Liver (tissue), 9 donors: Measurements from ENCODE around the gene GBX1. TPM values are rescaled to one million over a fixed set of nuclear protein-coding genes. Genes with fewer than 3 reads are reported as not detected.

ENCODE experiments used
- DNase-seq: peaks from one replicate; pipeline ENCODE4 v3.0.0-alpha.2; 2017; ENCODE audit warnings: low spot score
- H3K27ac ChIP-seq, 2 donors: one replicate each; pipeline ENCODE4 v1.7.0; 2013; ENCODE audit warnings: inconsistent platforms in 2 of 2, low read length in 2 of 2, control low read depth in 1 of 2, low read depth in 1 of 2, mild to moderate bottlenecking in 1 of 2
- H3K27me3 ChIP-seq, 4 donors: one replicate each; pipeline versions ENCODE4 v1.6.1 to v1.7.0; 2013; ENCODE audit warnings: low read length in 3 of 4, inconsistent platforms in 1 of 4, mild to moderate bottlenecking in 1 of 4, moderate library complexity in 1 of 4; ENCODE audit not compliant: control insufficient read depth in 4 of 4, insufficient read depth in 4 of 4
- H3K36me3 ChIP-seq, 4 donors: one replicate each; pipeline versions ENCODE4 v1.6.1 to v1.7.0; 2013; ENCODE audit warnings: low read length in 3 of 4, mild to moderate bottlenecking in 3 of 4, low read depth in 1 of 4, moderate library complexity in 1 of 4; ENCODE audit not compliant: control insufficient read depth in 4 of 4, insufficient read depth in 3 of 4
- H3K4me1 ChIP-seq, 4 donors: one replicate each; pipeline versions ENCODE4 v1.6.1 to v1.7.0; 2013; ENCODE audit warnings: low read length in 3 of 4, mild to moderate bottlenecking in 3 of 4, moderate library complexity in 1 of 4; ENCODE audit not compliant: control insufficient read depth in 4 of 4, insufficient read depth in 4 of 4
- H3K4me3 ChIP-seq, 3 donors: one replicate each; pipeline versions ENCODE4 v1.6.1 to v1.7.0; 2013; ENCODE audit warnings: low read length in 3 of 3, control low read depth in 1 of 3, low read depth in 1 of 3, mild to moderate bottlenecking in 1 of 3
- H3K9ac ChIP-seq, 2 donors: one replicate each; pipeline ENCODE4 v1.7.0; 2013; ENCODE audit warnings: low read length in 2 of 2, mild to moderate bottlenecking in 2 of 2, moderate library complexity in 2 of 2, control low read depth in 1 of 2, low read depth in 1 of 2
- H3K9me3 ChIP-seq, 4 donors: one replicate each; pipeline versions ENCODE4 v1.6.1 to v1.7.0; 2013; ENCODE audit warnings: low read length in 3 of 4; ENCODE audit not compliant: control insufficient read depth in 4 of 4
- EGR1 ChIP-seq, 2 donors: IDR thresholded peaks; 2 replicates each; pipeline ENCODE4 v1.6.1; 2016 to 2018; ENCODE audit warnings: antibody characterized with exemption in 2 of 2, low read depth in 2 of 2
- FOXA1 ChIP-seq: IDR thresholded peaks from 2 replicates; pipeline ENCODE4 v1.6.1; 2016; ENCODE audit warnings: antibody characterized with exemption
- GABPA ChIP-seq, 2 donors: IDR thresholded peaks in 1 of 2; conservative IDR thresholded peaks in 1 of 2; 2 replicates each; pipeline ENCODE4 v1.6.1; 2016; ENCODE audit warnings: antibody characterized with exemption in 2 of 2, mild to moderate bottlenecking in 1 of 2, moderate library complexity in 1 of 2
- HNF4A ChIP-seq, 2 donors: conservative IDR thresholded peaks; 2 replicates each; pipeline ENCODE4 v1.6.1; 2016; ENCODE audit warnings: antibody characterized with exemption in 2 of 2, mild to moderate bottlenecking in 2 of 2
- WGBS: extraction: QIAGEN DNeasy Blood & Tissue Kit; methylation state at CpG from one replicate; pipeline ENCODE4 v1.1.7; 2013; 5-methylcytosine and 5-hydroxymethylcytosine counted together
- polyA plus RNA-seq, 2 donors: library from polyadenylated mRNA; stranded (reverse) in 1 of 2; unstranded in 1 of 2; fragments of 200-250 nt in 1 of 2; fragments of >200 nt in 1 of 2; fragmentation: Nextera tagmentation in 1 of 2; extraction: Ambion mirVana in 1 of 2; gene quantifications; one replicate each; pipeline versions ENCODE4 v1.2.1 to v1.2.3, GENCODE V29; 2013 to 2015
- total RNA-seq, 2 donors: library from RNA; depleted of rRNA; stranded (reverse); fragments of >200 nt; gene quantifications; one replicate each; pipeline ENCODE4 v1.2.3, GENCODE V29; 2014
- TF ChIP-seq, protein P1 (sequence below): IDR thresholded peaks from 2 replicates; pipeline ENCODE4 v1.6.1; 2016; ENCODE audit warnings: antibody characterized with exemption, mild to moderate bottlenecking
- TF ChIP-seq, protein P2 (sequence below): IDR thresholded peaks from 2 replicates; pipeline ENCODE4 v1.6.1; 2016; ENCODE audit warnings: antibody characterized with exemption
- donor health status: healthy.
- donor health status: healthy.
- donor health status: healthy.
- donor health status: healthy.
- donor health status: healthy.

GBX1 gene
- total and polyA plus RNA-seq, 4 donors: not detected

DNA sequence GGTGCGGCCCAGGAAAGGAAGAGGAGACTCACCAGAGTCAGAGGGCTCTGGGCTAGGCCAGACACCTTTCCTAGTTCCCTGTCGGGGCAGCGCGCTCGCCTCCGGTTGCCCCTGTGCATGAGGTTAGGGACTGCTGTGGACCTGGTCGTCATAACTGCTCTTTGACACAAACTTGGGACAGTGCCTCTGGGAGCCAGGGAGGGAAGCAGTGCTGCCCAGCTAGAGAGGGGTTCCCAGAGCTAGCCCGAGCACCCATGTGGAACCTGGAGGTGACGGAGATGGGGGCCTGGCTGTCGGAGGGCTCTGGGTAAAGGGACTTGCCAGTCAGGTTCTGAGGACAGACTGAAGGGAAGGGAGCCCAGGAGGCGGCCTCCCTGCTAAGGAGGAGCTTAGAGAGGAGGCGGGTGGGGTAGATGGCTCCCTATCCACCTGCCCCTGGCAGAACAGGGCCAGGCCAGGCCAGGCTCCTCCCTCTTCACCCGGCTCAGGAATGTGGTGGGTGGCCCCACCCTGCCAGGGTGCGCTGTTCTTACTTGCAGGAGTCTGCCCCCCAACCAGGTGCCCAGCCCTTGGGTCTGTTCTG lies 51.6 kb downstream of the GBX1 start:
- 82% methylated on average over 14 of the region's 14 CpGs for WGBS
- no peak overlapping the region for H3K9ac ChIP-seq
- H3K27me3 ChIP-seq: no peaks in the 10 kb centered on the region
- DNase-seq: no peak
- no peaks in the 10 kb centered on the region for H3K9me3 ChIP-seq
- H3K4me1 ChIP-seq: peaks cover 0 to 2% (median under 1%) of the 10 kb centered on the region in 4 donors
- no peak overlapping the region for H3K4me3 ChIP-seq
- H3K27ac ChIP-seq: no peak overlapping the region
- H3K36me3 ChIP-seq: peaks cover 5 to 30% (median 12%) of the 10 kb centered on the region in 4 donors
- TF ChIP-seq FOXA1: no peak
- no peak for TF ChIP-seq GABPA (IDR thresholded peaks at IDR 0.05 in 1 of 2, conservative IDR thresholded peaks at IDR 0.05 in 1 of 2)
- TF ChIP-seq, protein P1, sequence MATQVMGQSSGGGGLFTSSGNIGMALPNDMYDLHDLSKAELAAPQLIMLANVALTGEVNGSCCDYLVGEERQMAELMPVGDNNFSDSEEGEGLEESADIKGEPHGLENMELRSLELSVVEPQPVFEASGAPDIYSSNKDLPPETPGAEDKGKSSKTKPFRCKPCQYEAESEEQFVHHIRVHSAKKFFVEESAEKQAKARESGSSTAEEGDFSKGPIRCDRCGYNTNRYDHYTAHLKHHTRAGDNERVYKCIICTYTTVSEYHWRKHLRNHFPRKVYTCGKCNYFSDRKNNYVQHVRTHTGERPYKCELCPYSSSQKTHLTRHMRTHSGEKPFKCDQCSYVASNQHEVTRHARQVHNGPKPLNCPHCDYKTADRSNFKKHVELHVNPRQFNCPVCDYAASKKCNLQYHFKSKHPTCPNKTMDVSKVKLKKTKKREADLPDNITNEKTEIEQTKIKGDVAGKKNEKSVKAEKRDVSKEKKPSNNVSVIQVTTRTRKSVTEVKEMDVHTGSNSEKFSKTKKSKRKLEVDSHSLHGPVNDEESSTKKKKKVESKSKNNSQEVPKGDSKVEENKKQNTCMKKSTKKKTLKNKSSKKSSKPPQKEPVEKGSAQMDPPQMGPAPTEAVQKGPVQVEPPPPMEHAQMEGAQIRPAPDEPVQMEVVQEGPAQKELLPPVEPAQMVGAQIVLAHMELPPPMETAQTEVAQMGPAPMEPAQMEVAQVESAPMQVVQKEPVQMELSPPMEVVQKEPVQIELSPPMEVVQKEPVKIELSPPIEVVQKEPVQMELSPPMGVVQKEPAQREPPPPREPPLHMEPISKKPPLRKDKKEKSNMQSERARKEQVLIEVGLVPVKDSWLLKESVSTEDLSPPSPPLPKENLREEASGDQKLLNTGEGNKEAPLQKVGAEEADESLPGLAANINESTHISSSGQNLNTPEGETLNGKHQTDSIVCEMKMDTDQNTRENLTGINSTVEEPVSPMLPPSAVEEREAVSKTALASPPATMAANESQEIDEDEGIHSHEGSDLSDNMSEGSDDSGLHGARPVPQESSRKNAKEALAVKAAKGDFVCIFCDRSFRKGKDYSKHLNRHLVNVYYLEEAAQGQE: no peak
- TF ChIP-seq EGR1 (IDR thresholded peaks at IDR 0.05; ENCODE audit: low read depth in 2 of 2): no peak

DNA sequence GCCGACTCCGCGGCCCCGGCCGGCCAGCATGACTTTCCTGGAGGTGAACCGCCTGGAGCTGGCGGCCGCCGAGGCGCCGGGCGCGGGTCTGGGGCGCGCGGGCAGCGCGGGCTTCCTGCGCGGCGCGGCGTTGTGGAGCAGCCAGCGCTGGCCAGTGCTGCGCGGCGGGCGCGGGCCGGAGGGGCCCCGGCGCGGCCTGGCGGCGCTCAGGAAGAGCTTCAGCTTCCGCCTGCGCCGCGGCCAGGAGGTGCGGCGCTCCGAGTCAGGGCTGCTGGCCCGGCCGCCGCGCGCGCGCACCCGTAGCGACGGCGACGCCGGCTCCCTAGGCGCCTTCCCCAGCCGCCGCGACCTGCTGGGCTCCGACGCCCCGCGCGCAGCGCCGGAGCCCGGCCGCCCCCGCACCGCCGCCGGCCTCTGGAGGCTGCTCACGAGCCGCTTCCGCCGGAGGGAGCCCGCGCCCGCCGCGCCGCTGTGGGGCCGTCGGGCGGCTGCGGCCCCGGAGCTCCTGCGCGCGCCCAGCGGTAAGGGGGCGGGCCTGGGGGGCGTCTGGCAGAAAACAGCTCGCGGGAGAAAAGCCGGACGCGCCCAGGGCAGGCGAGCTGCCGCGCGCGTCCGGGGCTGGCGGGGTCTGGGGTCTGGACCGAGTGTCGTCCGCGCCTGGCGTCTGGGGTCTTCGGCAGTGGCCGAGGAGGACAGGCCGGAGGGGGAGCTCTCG lies 52.2 kb downstream of the GBX1 start:
- no peak for TF ChIP-seq HNF4A (conservative IDR thresholded peaks at IDR 0.05)
- TF ChIP-seq, protein P1: no peak
- TF ChIP-seq, protein P2, sequence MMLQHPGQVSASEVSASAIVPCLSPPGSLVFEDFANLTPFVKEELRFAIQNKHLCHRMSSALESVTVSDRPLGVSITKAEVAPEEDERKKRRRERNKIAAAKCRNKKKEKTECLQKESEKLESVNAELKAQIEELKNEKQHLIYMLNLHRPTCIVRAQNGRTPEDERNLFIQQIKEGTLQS: no peak
- peaks cover 0 to 6% (median 2%) of the 10 kb centered on the region in 4 donors for H3K4me1 ChIP-seq
- H3K4me3 ChIP-seq: peak overlapping the region in 1 of 3 donors; percentile 34
- H3K9ac ChIP-seq: no peak overlapping the region
- no peak overlapping the region for H3K27ac ChIP-seq
- WGBS: 50% methylated on average over 114 of the region's 114 CpGs
- DNase-seq: no peak
- H3K9me3 ChIP-seq: no peaks in the 10 kb centered on the region
- peaks cover 5 to 24% (median 12%) of the 10 kb centered on the region in 4 donors for H3K36me3 ChIP-seq
- no peaks in the 10 kb centered on the region for H3K27me3 ChIP-seq
